H9 (cell line): ENCODE data around the gene GPR176. TPM values are rescaled to one million over a fixed set of nuclear protein-coding genes. Genes with fewer than 3 reads are reported as not detected.
A peak's percentile ranks its signal among the peaks of the same experiment; 100 is the strongest.

Source experiments
- DNase-seq: peaks from one replicate; pipeline ENCODE4 v3.0.0-alpha.2; 2017
- H2AFZ ChIP-seq: one replicate; pipeline ENCODE4 v1.6.1; 2013; ENCODE audit warnings: mild to moderate bottlenecking, low read length, control low read depth, moderate library complexity
- H2AK5ac ChIP-seq: 2 replicates; pipeline ENCODE4 v1.6.1; 2013; ENCODE audit warnings: low read length, control low read depth, mixed read lengths; ENCODE audit not compliant: insufficient read length
- H2BK120ac ChIP-seq: one replicate; pipeline ENCODE4 v1.6.1; 2013; ENCODE audit warnings: low read depth, mild to moderate bottlenecking, low read length, control low read depth, inconsistent platforms; ENCODE audit not compliant: poor library complexity, severe bottlenecking
- H2BK12ac ChIP-seq: 2 replicates; pipeline ENCODE4 v1.6.1; 2013; ENCODE audit warnings: low read length, control low read depth, mixed read lengths, low read depth; ENCODE audit not compliant: insufficient read length
- H2BK15ac ChIP-seq: 2 replicates; pipeline ENCODE4 v1.6.1; 2013; ENCODE audit warnings: low read depth, low read length, control low read depth
- H2BK20ac ChIP-seq: one replicate; pipeline ENCODE4 v1.6.1; 2013; ENCODE audit warnings: low read depth, mild to moderate bottlenecking, low read length, control low read depth, inconsistent platforms; ENCODE audit not compliant: poor library complexity, severe bottlenecking
- H2BK5ac ChIP-seq: 2 replicates; pipeline ENCODE4 v1.6.1; 2013; ENCODE audit warnings: low read length, control low read depth, mixed read lengths; ENCODE audit not compliant: insufficient read length
- H3K14ac ChIP-seq: 2 replicates; pipeline ENCODE4 v1.6.1; 2013; ENCODE audit warnings: low read length, control low read depth; ENCODE audit not compliant: insufficient read depth
- H3K18ac ChIP-seq: 2 replicates; pipeline ENCODE4 v1.6.1; 2013; ENCODE audit warnings: low read depth, mild to moderate bottlenecking, mixed read lengths, low read length, control low read depth; ENCODE audit not compliant: insufficient read length
- H3K23ac ChIP-seq: 2 replicates; pipeline ENCODE4 v1.6.1; 2013; ENCODE audit warnings: low read length, control low read depth, mixed read lengths, low read depth; ENCODE audit not compliant: insufficient read length
- H3K23me2 ChIP-seq: 2 replicates; pipeline ENCODE4 v1.6.1; 2013; ENCODE audit warnings: low read depth, mild to moderate bottlenecking, mixed read lengths, low read length, control low read depth; ENCODE audit not compliant: insufficient read length, poor library complexity, severe bottlenecking
- H3K27ac ChIP-seq: 2 replicates; pipeline ENCODE4 v1.5.1; 2013; ENCODE audit warnings: low read length, control low read depth, mixed read lengths, low read depth; ENCODE audit not compliant: insufficient read length
- H3K27me3 ChIP-seq: 2 replicates; pipeline ENCODE4 v1.6.1; 2013; ENCODE audit warnings: low read length, control low read depth, inconsistent platforms; ENCODE audit not compliant: insufficient read depth
- H3K4ac ChIP-seq: 2 replicates; pipeline ENCODE4 v1.6.1; 2013; ENCODE audit warnings: low read depth, mild to moderate bottlenecking, control low read depth, inconsistent platforms, low read length, moderate library complexity
- H3K4me1 ChIP-seq: 2 replicates; pipeline ENCODE4 v1.6.1; 2013; ENCODE audit warnings: low read length, control low read depth, inconsistent platforms; ENCODE audit not compliant: insufficient read depth
- H3K4me2 ChIP-seq: 2 replicates; pipeline ENCODE4 v1.6.1; 2013; ENCODE audit warnings: low read length, control low read depth, mixed read lengths; ENCODE audit not compliant: insufficient read length, insufficient read depth
- H3K56ac ChIP-seq: 2 replicates; pipeline ENCODE4 v1.6.1; 2013; ENCODE audit warnings: low read depth, mild to moderate bottlenecking, mixed read lengths, low read length, control low read depth; ENCODE audit not compliant: insufficient read length
- H3K79me1 ChIP-seq: 2 replicates; pipeline ENCODE4 v1.6.1; 2013; ENCODE audit warnings: low read depth, mild to moderate bottlenecking, moderate library complexity, low read length, control low read depth, inconsistent platforms; ENCODE audit not compliant: insufficient read depth, poor library complexity, severe bottlenecking
- H3K79me2 ChIP-seq: 2 replicates; pipeline ENCODE4 v1.6.1; 2013; ENCODE audit warnings: low read length, control low read depth, inconsistent platforms; ENCODE audit not compliant: insufficient read depth
- H3K9ac ChIP-seq: 2 replicates; pipeline ENCODE4 v1.6.1; 2013; ENCODE audit warnings: low read length, control low read depth, mixed read lengths; ENCODE audit not compliant: insufficient read length; ENCODE audit errors: extremely low read depth
- H3K9me3 ChIP-seq: one replicate; pipeline ENCODE4 v1.6.1; 2013; ENCODE audit warnings: low read depth, low read length, inconsistent platforms; ENCODE audit not compliant: control insufficient read depth
- H3T11ph ChIP-seq: one replicate; pipeline ENCODE4 v1.6.1; 2013; ENCODE audit warnings: mild to moderate bottlenecking, low read length, control low read depth, inconsistent platforms
- H4K20me1 ChIP-seq: one replicate; pipeline ENCODE4 v1.6.1; 2013; ENCODE audit not compliant: control insufficient read depth, insufficient read length, insufficient read depth
- H4K5ac ChIP-seq: 2 replicates; pipeline ENCODE4 v1.6.1; 2013; ENCODE audit warnings: low read depth, mild to moderate bottlenecking, mixed read lengths, low read length, control low read depth; ENCODE audit not compliant: insufficient read length
- H4K8ac ChIP-seq: replicated peaks from 2 replicates; pipeline ENCODE4 v1.6.1; 2013; ENCODE audit warnings: low read length, control low read depth, mixed read lengths, low read depth; ENCODE audit not compliant: insufficient read length
- H4K91ac ChIP-seq: 2 replicates; pipeline ENCODE4 v1.6.1; 2013; ENCODE audit warnings: low read depth, mild to moderate bottlenecking, moderate library complexity, mixed read lengths, low read length, control low read depth; ENCODE audit not compliant: insufficient read length
- H3K27ac Mint-ChIP-seq, 3 experiments: 2 replicates in 2 of 3; 3 replicates in 1 of 3; pipeline ENCODE4 v1.8.0; 2020 to 2021; ENCODE audit warnings: mixed read lengths in 3 of 3, mild to moderate bottlenecking in 1 of 3, moderate library complexity in 1 of 3
- H3K27me3 Mint-ChIP-seq: 2 replicates; pipeline ENCODE4 v1.8.0; 2021; ENCODE audit warnings: low read depth, mild to moderate bottlenecking, moderate library complexity, mixed read lengths
- H3K36me3 Mint-ChIP-seq, 3 experiments: 2 replicates in 2 of 3; 3 replicates in 1 of 3; pipeline ENCODE4 v1.8.0; 2020 to 2021; ENCODE audit warnings: low read depth in 3 of 3, mixed read lengths in 3 of 3; ENCODE audit not compliant: insufficient read depth in 1 of 3
- H3K4me1 Mint-ChIP-seq, 2 experiments: 2 replicates each; pipeline ENCODE4 v1.8.0; 2020; ENCODE audit warnings: mixed read lengths in 2 of 2
- H3K4me3 Mint-ChIP-seq, 2 experiments: 2 replicates in 1 of 2; 3 replicates in 1 of 2; pipeline ENCODE4 v1.8.0; 2020 to 2021; ENCODE audit warnings: mild to moderate bottlenecking in 2 of 2, mixed read lengths in 2 of 2, moderate library complexity in 1 of 2
- H3K9me3 Mint-ChIP-seq, 2 experiments: 2 replicates in 1 of 2; 3 replicates in 1 of 2; pipeline ENCODE4 v1.8.0; 2020; ENCODE audit warnings: mild to moderate bottlenecking in 2 of 2, mixed read lengths in 2 of 2, moderate library complexity in 1 of 2
- WGBS: extraction: QIAGEN DNeasy Blood & Tissue Kit; methylation state at CpG from one replicate; pipeline ENCODE4 v1.1.7; 2013; ENCODE audit warnings: missing lambda C conversion rate, low lambda C conversion rate, mixed read lengths; ENCODE audit not compliant: insufficient read length; ENCODE audit errors: extremely low coverage; 5-methylcytosine and 5-hydroxymethylcytosine counted together
- total RNA-seq: library from RNA; stranded (reverse); gene quantifications from 2 replicates; pipeline ENCODE4 v1.2.1, GENCODE V29; 2021
- TF ChIP-seq, protein P1 (sequence below): fragments of 200-600 bp; sonication (generic); conservative IDR thresholded peaks from 3 replicates; pipeline ENCODE4 v1.8.0; 2021; ENCODE audit warnings: antibody characterized with exemption, mild to moderate bottlenecking

GPR176 gene
- total RNA-seq, 1 experiment from 2014 or later = 132 TPM

DNA sequence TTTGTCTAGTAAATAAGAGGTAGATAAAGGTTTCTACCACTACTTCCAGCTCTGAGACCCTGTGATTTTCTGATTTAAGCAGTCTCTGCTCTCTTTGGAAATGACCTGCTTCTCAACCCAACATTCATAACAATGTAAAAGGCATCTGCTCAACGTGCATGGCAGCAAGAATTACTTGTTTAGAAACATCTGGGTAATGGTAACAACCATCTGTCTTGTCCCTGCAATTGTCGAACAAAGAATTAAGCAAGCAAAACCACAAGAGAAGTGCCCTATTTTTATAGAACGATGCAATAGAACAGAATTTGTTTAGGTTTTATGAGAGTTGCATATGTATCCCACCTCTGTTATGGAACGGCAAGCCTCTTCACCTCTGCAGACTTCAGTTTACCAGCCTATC is 130.3 kb downstream of the GPR176 start:
- no peak overlapping the region for H3K4ac ChIP-seq
- H3K14ac ChIP-seq = no peak overlapping the region
- no peaks in the 10 kb centered on the region for H3K79me2 ChIP-seq
- no peak overlapping the region for H2BK5ac ChIP-seq
- H3K9me3 Mint-ChIP-seq = no peaks in the 10 kb centered on the region
- no peak overlapping the region for H3K4me2 ChIP-seq
- H3K56ac ChIP-seq = no peak overlapping the region
- no peak overlapping the region for H2BK20ac ChIP-seq
- no CpG with 5 or more reads among the region's 4 CpGs for WGBS
- H2BK120ac ChIP-seq = no peak overlapping the region
- no peaks in the 10 kb centered on the region for H3K23me2 ChIP-seq
- H2AFZ ChIP-seq = no peak overlapping the region
- H3K36me3 Mint-ChIP-seq = peaks cover 0 to 4% (median 0%) of the 10 kb centered on the region in 3 experiments; a peak in 1 of 7 replicates
- H4K91ac ChIP-seq = no peak overlapping the region
- H3K4me1 Mint-ChIP-seq = peaks cover 63 to 65% of the 10 kb centered on the region in 2 experiments
- no peak overlapping the region for H2BK15ac ChIP-seq
- H3K27me3 Mint-ChIP-seq = no peaks in the 10 kb centered on the region
- H3T11ph ChIP-seq = no peak overlapping the region
- H3K23ac ChIP-seq = no peak overlapping the region
- H4K8ac ChIP-seq = no peak overlapping the region
- H4K20me1 ChIP-seq = no peaks in the 10 kb centered on the region
- no peak overlapping the region for H3K27ac ChIP-seq
- no peak overlapping the region for H2AK5ac ChIP-seq
- H3K18ac ChIP-seq = no peak overlapping the region
- 0 out of 7 replicates have a peak overlapping the region, but pooled peaks of 1 of the 3 experiments have one; percentile 11 for H3K27ac Mint-ChIP-seq
- DNase-seq = no peak
- TF ChIP-seq, protein P1, sequence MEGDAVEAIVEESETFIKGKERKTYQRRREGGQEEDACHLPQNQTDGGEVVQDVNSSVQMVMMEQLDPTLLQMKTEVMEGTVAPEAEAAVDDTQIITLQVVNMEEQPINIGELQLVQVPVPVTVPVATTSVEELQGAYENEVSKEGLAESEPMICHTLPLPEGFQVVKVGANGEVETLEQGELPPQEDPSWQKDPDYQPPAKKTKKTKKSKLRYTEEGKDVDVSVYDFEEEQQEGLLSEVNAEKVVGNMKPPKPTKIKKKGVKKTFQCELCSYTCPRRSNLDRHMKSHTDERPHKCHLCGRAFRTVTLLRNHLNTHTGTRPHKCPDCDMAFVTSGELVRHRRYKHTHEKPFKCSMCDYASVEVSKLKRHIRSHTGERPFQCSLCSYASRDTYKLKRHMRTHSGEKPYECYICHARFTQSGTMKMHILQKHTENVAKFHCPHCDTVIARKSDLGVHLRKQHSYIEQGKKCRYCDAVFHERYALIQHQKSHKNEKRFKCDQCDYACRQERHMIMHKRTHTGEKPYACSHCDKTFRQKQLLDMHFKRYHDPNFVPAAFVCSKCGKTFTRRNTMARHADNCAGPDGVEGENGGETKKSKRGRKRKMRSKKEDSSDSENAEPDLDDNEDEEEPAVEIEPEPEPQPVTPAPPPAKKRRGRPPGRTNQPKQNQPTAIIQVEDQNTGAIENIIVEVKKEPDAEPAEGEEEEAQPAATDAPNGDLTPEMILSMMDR = no peak
- H3K79me1 ChIP-seq = no peaks in the 10 kb centered on the region
- H2BK12ac ChIP-seq = no peak overlapping the region
- H4K5ac ChIP-seq = no peak overlapping the region
- peaks cover 18% of the 10 kb centered on the region for H3K4me1 ChIP-seq
- no peak overlapping the region for H3K9ac ChIP-seq
- no peaks in the 10 kb centered on the region for H3K27me3 ChIP-seq
- H3K4me3 Mint-ChIP-seq = no peak overlapping the region
- H3K9me3 ChIP-seq = no peaks in the 10 kb centered on the region
